ENCODE measurements around the gene HNMT.
"Not testable (repeated sequence)": the region's sequence is repeated elsewhere in the genome, so short reads cannot be mapped to it uniquely, and the experiment has no call there.

The HNMT gene

GRCh38 chr2:137964859-137965459, 686 bp downstream of the HNMT start:
- no peak for TF ChIP-seq CTCF (conservative IDR thresholded peaks at IDR 0.05; ENCODE audit: low read length)
- DNase-seq (ENCODE audit: low read depth), result no peak
- peak overlapping the region; percentile 67 for H3K4me3 ChIP-seq (ENCODE audit: low read length)

GRCh38 chr2:137966043-137966442, 1.8 kb downstream of the HNMT start:
- peak overlapping the region; percentile 15; the same call in 1 of the 2 replicates for H3K4me3 ChIP-seq (ENCODE audit: low read length)
- no peak for TF ChIP-seq CTCF (conservative IDR thresholded peaks at IDR 0.05; ENCODE audit: low read length)
- DNase-seq (ENCODE audit: low read depth), result no peak

GRCh38 chr2:137967042-137967441, 2.8 kb downstream of the HNMT start:
- TF ChIP-seq CTCF (conservative IDR thresholded peaks at IDR 0.05; ENCODE audit: low read length), result no peak
- no peak overlapping the region for H3K4me3 ChIP-seq (ENCODE audit: low read length)
- DNase-seq (ENCODE audit: low read depth), result no peak

- TF ChIP-seq CTCF (conservative IDR thresholded peaks at IDR 0.05; ENCODE audit: low read length), result no peak
- no peak for DNase-seq (ENCODE audit: low read depth)
- no peak overlapping the region for H3K4me3 ChIP-seq (ENCODE audit: low read length)
Observed at GRCh38 chr2:137968477-137969417, 4.5 kb downstream of the HNMT start.

- no peak overlapping the region for H3K4me3 ChIP-seq (ENCODE audit: low read length)
- no peak for TF ChIP-seq CTCF (conservative IDR thresholded peaks at IDR 0.05; ENCODE audit: low read length)
- peak; percentile 85 for DNase-seq (ENCODE audit: low read depth)
Observed at GRCh38 chr2:137969418-137969765, 5.1 kb downstream of the HNMT start.

- TF ChIP-seq CTCF (conservative IDR thresholded peaks at IDR 0.05; ENCODE audit: low read length), result no peak
- no peak overlapping the region for H3K4me3 ChIP-seq (ENCODE audit: low read length)
- no peak for DNase-seq (ENCODE audit: low read depth)
Observed at GRCh38 chr2:137969876-137970275, 5.6 kb downstream of the HNMT start.

- not testable (repeated sequence) for H3K4me3 ChIP-seq (ENCODE audit: low read length); DNase-seq (ENCODE audit: low read depth)
Observed at GRCh38 chr2:137971259-137971658, 7.0 kb downstream of the HNMT start.
